Omental fat pad (tissue), 4 donors: ENCODE measurements around the gene LRRFIP1. TPM values are rescaled to one million over a fixed set of nuclear protein-coding genes. Genes with fewer than 3 reads are reported as not detected.

ENCODE experiments used
- ATAC-seq: fragments of 150-250 bp; one replicate; pipeline ENCODE4 v1.9.1; 2016; ENCODE audit warnings: mild to moderate bottlenecking, moderate library complexity; ENCODE audit not compliant: low FRiP score
- DNase-seq: peaks from one replicate; pipeline ENCODE4 v3.0.0-alpha.2; 2019; ENCODE audit warnings: low spot score
- CTCF ChIP-seq, 3 donors: fragments of 450-650 bp; IDR thresholded peaks; one replicate each; pipeline ENCODE4 v1.5.1; 2016 to 2017; ENCODE audit warnings: antibody characterized with exemption in 3 of 3, mild to moderate bottlenecking in 3 of 3, moderate library complexity in 2 of 3
- total RNA-seq, 4 donors: library from RNA; depleted of rRNA; stranded (reverse); fragments of >200 nt; gene quantifications; one replicate each; pipeline ENCODE4 v1.1.0, GENCODE V29; 2016

LRRFIP1 gene
- total RNA-seq, 4 donors from 2014 or later, result 90.0 to 257 (median 113) TPM

- DNase-seq (no peak), ATAC-seq (no peak)
- TF ChIP-seq CTCF (IDR thresholded peaks at IDR 0.05), result no peak
Measured at GRCh38 chr2:237712477-237713377, 85.3 kb downstream of the LRRFIP1 start.

- TF ChIP-seq CTCF (IDR thresholded peaks at IDR 0.05), result no peak
- DNase-seq (no peak), ATAC-seq (peak; percentile 56)
Measured at GRCh38 chr2:237714690-237715458, 87.5 kb downstream of the LRRFIP1 start.

- DNase-seq (no peak), ATAC-seq (peak; percentile 48)
- TF ChIP-seq CTCF (IDR thresholded peaks at IDR 0.05), result no peak
Measured at GRCh38 chr2:237715459-237715947, 88.1 kb downstream of the LRRFIP1 start.

- no peak for TF ChIP-seq CTCF (IDR thresholded peaks at IDR 0.05)
- ATAC-seq (peak; percentile 54), DNase-seq (no peak)
Measured at GRCh38 chr2:237716011-237716410, 88.6 kb downstream of the LRRFIP1 start.

GRCh38 chr2:237717366-237718276, 90.2 kb downstream of the LRRFIP1 start:
- ATAC-seq (no peak), DNase-seq (no peak)
- TF ChIP-seq CTCF (IDR thresholded peaks at IDR 0.05), result no peak

- no peak for ATAC-seq
- DNase-seq, result no peak
- TF ChIP-seq CTCF (IDR thresholded peaks at IDR 0.05), result no peak
Measured at GRCh38 chr2:237718277-237718634, 90.9 kb downstream of the LRRFIP1 start.
